ENCODE results near the gene FBXW12. TPM values are rescaled to one million over a fixed set of nuclear protein-coding genes. Genes with fewer than 3 reads are reported as not detected.

Gene FBXW12
- polyA plus RNA-seq, 1 of the 3 experiments (the other 2 are of a cell fraction) = 0.07 TPM

DNA sequence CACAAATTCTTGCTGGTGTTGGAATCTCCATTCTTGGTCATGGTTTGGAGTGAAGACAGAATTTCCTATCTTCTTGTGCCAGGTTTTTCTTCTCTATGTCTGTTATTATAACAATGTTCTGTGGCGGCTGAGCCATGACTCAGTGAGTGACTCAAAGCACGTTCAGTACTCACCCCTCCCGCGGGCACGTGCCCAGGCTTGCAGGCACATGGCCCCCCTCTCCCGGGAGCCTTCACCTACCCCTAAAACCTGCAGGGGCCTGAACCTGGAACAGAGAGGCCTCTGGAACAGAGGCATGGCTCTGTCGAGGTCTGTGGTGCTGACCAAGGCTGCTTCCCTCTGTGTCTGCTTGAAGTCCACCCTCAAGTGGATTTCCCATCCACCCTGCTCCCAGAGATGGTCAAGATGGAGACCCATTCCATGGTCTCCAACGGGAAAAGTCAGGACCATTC, 30.3 kb downstream of the FBXW12 start (continued):
- TF ChIP-seq TCF12 (IDR thresholded peaks at IDR 0.05) = no peak; the same call in none of the 2 replicates
- TF ChIP-seq POLR2AphosphoS5 (IDR thresholded peaks at IDR 0.05; ENCODE audit: low read depth, low read length) = peak; percentile 28; the same call in 1 of the 2 replicates
- no peak for TF ChIP-seq SMC3 (IDR thresholded peaks at IDR 0.05; ENCODE audit: low read depth, low read length)
- TF ChIP-seq, protein P1, sequence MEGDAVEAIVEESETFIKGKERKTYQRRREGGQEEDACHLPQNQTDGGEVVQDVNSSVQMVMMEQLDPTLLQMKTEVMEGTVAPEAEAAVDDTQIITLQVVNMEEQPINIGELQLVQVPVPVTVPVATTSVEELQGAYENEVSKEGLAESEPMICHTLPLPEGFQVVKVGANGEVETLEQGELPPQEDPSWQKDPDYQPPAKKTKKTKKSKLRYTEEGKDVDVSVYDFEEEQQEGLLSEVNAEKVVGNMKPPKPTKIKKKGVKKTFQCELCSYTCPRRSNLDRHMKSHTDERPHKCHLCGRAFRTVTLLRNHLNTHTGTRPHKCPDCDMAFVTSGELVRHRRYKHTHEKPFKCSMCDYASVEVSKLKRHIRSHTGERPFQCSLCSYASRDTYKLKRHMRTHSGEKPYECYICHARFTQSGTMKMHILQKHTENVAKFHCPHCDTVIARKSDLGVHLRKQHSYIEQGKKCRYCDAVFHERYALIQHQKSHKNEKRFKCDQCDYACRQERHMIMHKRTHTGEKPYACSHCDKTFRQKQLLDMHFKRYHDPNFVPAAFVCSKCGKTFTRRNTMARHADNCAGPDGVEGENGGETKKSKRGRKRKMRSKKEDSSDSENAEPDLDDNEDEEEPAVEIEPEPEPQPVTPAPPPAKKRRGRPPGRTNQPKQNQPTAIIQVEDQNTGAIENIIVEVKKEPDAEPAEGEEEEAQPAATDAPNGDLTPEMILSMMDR (IDR thresholded peaks at IDR 0.05) = no peak
- no peak for TF ChIP-seq EZH2phosphoT487 (IDR thresholded peaks at IDR 0.05; ENCODE audit: borderline replicate concordance, low read depth)
- TF ChIP-seq, protein P2, sequence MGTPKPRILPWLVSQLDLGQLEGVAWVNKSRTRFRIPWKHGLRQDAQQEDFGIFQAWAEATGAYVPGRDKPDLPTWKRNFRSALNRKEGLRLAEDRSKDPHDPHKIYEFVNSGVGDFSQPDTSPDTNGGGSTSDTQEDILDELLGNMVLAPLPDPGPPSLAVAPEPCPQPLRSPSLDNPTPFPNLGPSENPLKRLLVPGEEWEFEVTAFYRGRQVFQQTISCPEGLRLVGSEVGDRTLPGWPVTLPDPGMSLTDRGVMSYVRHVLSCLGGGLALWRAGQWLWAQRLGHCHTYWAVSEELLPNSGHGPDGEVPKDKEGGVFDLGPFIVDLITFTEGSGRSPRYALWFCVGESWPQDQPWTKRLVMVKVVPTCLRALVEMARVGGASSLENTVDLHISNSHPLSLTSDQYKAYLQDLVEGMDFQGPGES (IDR thresholded peaks at IDR 0.05; ENCODE audit: low read depth, low read length) = no peak
- TF ChIP-seq, protein P3, sequence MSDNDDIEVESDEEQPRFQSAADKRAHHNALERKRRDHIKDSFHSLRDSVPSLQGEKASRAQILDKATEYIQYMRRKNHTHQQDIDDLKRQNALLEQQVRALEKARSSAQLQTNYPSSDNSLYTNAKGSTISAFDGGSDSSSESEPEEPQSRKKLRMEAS (IDR thresholded peaks at IDR 0.05; ENCODE audit: low read depth) = peak; percentile 97
- TF ChIP-seq NRF1 (IDR thresholded peaks at IDR 0.05; ENCODE audit: low read depth, low read length) = no peak

DNA sequence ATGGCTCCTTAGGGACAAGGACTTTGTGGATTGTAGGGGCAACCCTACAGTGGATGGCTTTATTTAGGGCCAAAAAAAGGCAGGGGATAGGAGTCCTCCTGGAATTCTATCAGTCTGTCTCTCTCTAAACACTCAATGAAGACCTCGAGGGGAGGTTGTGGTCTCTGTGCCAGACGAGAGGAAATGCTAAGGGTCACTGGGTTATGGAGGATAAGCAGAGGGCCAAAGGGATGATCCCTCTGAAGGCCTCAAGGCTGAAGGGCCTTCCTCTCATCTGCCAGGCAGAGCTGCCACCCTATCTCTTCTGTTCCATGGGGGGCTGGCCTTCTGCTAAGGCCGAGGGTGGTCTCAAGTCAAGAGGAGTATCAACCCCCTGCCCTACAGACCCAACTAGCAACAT, 30.9 kb downstream of the FBXW12 start:
- H3K27me3 ChIP-seq (ENCODE audit: insufficient read depth) = no peaks in the 10 kb centered on the region
- H3K9me3 ChIP-seq = no peaks in the 10 kb centered on the region
- H3K9ac ChIP-seq = no peak overlapping the region
- peak overlapping the region in 1 of 2 experiments; percentile 65; a peak in 2 of 4 replicates for H3K27ac ChIP-seq (ENCODE audit: low read depth in 2 of 2, low read length in 1 of 2)
- no peaks in the 10 kb centered on the region for H3K9me2 ChIP-seq
- no peak overlapping the region for H3K4me2 ChIP-seq
- H3K4me3 ChIP-seq (ENCODE audit: low read depth in 2 of 2, low read length in 1 of 2) = no peak overlapping the region
- no peaks in the 10 kb centered on the region for H4K20me1 ChIP-seq (ENCODE audit: insufficient read depth)
- TF ChIP-seq, protein P3 (IDR thresholded peaks at IDR 0.05; ENCODE audit: low read depth) = no peak
- no peak for TF ChIP-seq EP300 (IDR thresholded peaks at IDR 0.05; ENCODE audit: borderline replicate concordance in 1 of 2, low read depth in 1 of 2, low read length in 1 of 2)
- TF ChIP-seq FOXJ3 (CRISPR knock-in tag; IDR thresholded peaks at IDR 0.05) = no peak
- TF ChIP-seq RFX5 (IDR thresholded peaks at IDR 0.05; ENCODE audit: low read length) = no peak
- TF ChIP-seq, protein P4, sequence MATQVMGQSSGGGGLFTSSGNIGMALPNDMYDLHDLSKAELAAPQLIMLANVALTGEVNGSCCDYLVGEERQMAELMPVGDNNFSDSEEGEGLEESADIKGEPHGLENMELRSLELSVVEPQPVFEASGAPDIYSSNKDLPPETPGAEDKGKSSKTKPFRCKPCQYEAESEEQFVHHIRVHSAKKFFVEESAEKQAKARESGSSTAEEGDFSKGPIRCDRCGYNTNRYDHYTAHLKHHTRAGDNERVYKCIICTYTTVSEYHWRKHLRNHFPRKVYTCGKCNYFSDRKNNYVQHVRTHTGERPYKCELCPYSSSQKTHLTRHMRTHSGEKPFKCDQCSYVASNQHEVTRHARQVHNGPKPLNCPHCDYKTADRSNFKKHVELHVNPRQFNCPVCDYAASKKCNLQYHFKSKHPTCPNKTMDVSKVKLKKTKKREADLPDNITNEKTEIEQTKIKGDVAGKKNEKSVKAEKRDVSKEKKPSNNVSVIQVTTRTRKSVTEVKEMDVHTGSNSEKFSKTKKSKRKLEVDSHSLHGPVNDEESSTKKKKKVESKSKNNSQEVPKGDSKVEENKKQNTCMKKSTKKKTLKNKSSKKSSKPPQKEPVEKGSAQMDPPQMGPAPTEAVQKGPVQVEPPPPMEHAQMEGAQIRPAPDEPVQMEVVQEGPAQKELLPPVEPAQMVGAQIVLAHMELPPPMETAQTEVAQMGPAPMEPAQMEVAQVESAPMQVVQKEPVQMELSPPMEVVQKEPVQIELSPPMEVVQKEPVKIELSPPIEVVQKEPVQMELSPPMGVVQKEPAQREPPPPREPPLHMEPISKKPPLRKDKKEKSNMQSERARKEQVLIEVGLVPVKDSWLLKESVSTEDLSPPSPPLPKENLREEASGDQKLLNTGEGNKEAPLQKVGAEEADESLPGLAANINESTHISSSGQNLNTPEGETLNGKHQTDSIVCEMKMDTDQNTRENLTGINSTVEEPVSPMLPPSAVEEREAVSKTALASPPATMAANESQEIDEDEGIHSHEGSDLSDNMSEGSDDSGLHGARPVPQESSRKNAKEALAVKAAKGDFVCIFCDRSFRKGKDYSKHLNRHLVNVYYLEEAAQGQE (IDR thresholded peaks at IDR 0.05; ENCODE audit: low read depth, low read length) = no peak
- no peak for TF ChIP-seq TCF12 (IDR thresholded peaks at IDR 0.05)
- TF ChIP-seq EZH2phosphoT487 (IDR thresholded peaks at IDR 0.05; ENCODE audit: borderline replicate concordance, low read depth) = no peak
- no peak for TF ChIP-seq FOSL2 (IDR thresholded peaks at IDR 0.05; ENCODE audit: borderline replicate concordance, low read depth)
- TF ChIP-seq, protein P5, sequence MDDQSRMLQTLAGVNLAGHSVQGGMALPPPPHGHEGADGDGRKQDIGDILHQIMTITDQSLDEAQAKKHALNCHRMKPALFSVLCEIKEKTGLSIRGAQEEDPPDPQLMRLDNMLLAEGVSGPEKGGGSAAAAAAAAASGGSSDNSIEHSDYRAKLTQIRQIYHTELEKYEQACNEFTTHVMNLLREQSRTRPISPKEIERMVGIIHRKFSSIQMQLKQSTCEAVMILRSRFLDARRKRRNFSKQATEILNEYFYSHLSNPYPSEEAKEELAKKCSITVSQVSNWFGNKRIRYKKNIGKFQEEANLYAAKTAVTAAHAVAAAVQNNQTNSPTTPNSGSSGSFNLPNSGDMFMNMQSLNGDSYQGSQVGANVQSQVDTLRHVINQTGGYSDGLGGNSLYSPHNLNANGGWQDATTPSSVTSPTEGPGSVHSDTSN (IDR thresholded peaks at IDR 0.05) = no peak
- 100% methylated on average over 1 of the region's 3 CpGs for WGBS (ENCODE audit: low lambda C conversion rate)
- ChIA-PET CTCF (interaction anchor here (0.9 to 15.6 kb wide), 4 partner anchors 12 to 129 kb away, joined by 3 to 399 read pairs (median 3); partner anchors contain the start of genes FBXW12 and PLXNB1), POLR2A (interaction anchor here (1.1 kb wide), 1 partner anchor 27 kb away, joined by 3 read pairs; the partner anchor contains the start of gene PLXNB1)
- peaks cover 12% of the 10 kb centered on the region for H3F3A ChIP-seq (replicated peaks; ENCODE audit: insufficient read depth)
- no peak overlapping the region for H2AFZ ChIP-seq (ENCODE audit: low read depth)
- peaks cover 0 to 23% of the 10 kb centered on the region in 2 experiments for H3K36me3 ChIP-seq (replicated peaks in 1 of 2; ENCODE audit: control insufficient read depth in 1 of 2, insufficient read depth in 2 of 2, low read length in 1 of 2)
- DNase-seq = no peak
- H3K4me1 ChIP-seq (ENCODE audit: control insufficient read depth in 1 of 2, insufficient read depth in 2 of 2, low read depth in 1 of 2, low read length in 1 of 2) = peaks cover 6 to 21% of the 10 kb centered on the region in 2 experiments; a peak in 2 of 4 replicates
- H3K79me2 ChIP-seq (ENCODE audit: insufficient read depth) = no peaks in the 10 kb centered on the region

Data from SK-N-SH (cell line).